AG09319 (cell line): Measurements from ENCODE around the gene SORL1.

Experiments
- DNase-seq: peaks from one replicate; pipeline ENCODE4 v3.0.0-alpha.2; 2010; ENCODE audit warnings: low read depth; ENCODE audit errors: extremely low read depth
- TF ChIP-seq, protein P1 (sequence below): IDR thresholded peaks from 2 replicates; pipeline ENCODE4 v1.5.1; 2011; ENCODE audit warnings: low read depth, mild to moderate bottlenecking, inconsistent platforms, low read length, moderate library complexity

SORL1 gene

DNA sequence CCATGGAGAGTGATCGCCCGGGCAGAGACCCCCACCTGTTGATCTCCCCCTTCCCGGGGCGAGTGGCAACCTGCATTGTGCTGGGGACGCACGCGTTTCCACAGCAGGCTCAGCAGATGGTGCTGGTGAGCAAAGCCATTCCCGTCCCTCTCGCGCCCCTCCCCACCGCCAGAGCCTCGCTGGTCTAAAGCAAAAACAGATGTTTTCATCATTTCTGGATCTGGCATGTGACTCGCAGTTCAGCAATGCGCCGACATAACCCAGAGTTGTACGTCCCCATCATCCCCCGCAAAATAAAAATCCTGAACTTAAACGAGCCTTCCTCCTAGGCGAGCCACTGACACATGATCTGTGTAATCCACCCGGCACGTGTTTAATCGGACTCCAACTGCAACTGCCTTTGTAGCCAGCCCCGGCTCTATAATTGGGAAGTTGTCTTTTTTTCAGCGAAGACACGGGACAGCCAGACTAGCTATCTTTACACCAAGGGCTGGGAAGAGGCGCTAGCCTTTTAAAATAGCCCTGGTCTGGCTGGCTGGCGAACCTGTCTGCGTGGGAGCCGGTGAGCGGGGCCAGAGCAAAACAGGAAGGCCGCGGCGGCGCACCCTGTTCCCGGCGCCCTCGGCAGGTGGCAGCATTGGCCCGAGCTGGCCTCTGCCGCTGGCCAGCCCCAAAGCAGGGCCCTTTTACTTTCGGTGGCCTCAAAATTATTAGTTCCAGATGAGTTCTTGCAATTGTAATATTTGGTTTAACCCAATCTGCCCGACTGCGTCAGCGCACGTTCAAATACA is 203.6 kb downstream of the SORL1 start:
- peak; percentile 95 for DNase-seq
- TF ChIP-seq, protein P1, sequence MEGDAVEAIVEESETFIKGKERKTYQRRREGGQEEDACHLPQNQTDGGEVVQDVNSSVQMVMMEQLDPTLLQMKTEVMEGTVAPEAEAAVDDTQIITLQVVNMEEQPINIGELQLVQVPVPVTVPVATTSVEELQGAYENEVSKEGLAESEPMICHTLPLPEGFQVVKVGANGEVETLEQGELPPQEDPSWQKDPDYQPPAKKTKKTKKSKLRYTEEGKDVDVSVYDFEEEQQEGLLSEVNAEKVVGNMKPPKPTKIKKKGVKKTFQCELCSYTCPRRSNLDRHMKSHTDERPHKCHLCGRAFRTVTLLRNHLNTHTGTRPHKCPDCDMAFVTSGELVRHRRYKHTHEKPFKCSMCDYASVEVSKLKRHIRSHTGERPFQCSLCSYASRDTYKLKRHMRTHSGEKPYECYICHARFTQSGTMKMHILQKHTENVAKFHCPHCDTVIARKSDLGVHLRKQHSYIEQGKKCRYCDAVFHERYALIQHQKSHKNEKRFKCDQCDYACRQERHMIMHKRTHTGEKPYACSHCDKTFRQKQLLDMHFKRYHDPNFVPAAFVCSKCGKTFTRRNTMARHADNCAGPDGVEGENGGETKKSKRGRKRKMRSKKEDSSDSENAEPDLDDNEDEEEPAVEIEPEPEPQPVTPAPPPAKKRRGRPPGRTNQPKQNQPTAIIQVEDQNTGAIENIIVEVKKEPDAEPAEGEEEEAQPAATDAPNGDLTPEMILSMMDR, result peak; percentile 94

GRCh38 chr11:121656328-121657090 is 204.4 kb downstream of the SORL1 start:
- DNase-seq, result no peak
- TF ChIP-seq, protein P1, result no peak

DNA sequence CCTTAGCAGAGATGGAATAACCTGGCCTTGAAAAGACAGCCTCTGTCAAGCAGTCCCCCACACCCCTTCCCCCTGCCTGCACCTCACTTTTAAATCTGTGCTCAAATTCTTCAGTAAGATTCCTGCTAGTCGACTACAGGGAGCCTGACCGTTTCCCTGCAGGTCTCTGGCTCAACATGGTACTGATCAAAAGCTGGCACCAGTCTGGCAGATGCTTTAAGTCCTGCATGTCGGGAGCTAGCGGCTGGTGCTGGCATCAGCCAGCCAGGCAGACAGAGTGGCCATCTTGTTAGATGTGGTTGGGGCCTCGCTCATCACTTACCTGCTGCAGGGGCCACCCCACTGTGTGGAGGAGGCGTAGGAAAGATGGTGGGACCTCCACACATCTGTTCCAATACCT is 205.0 kb downstream of the SORL1 start:
- DNase-seq, result no peak
- TF ChIP-seq, protein P1, result no peak

- TF ChIP-seq, protein P1, result no peak
Measured at GRCh38 chr11:121659811-121660210, 207.7 kb downstream of the SORL1 start.

DNA sequence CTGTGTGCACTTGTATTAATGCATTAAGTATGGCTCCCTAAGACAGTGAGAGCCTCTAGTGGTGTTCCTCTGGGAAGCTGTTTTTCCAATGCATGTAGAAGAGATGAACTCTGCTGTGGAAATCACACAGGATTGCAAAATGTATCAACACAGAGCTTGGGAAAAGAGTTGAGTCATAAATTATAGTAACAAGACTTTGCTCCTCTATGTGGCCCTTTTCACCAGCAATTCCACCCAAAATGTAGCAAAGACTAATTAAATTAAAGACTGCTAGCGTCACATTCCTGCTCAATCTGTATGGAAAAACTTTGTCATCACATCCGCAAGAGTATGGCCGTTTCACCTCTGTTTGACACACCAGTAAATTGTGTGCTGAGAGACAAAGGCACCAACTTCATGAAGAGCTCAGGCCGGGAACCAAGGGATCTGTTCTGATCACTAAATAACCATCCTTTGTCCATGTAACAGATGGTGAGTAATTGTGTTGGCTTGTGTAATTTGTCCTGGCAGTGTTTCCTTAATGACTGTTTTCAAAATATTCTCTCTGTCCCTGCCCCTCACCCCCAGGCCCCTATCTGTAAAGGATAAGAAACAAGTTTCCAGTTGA is 209.9 kb downstream of the SORL1 start:
- DNase-seq, result peak; percentile 74

More at GRCh38 chr11:121659811-121660210, 207.7 kb downstream of the SORL1 start:
- DNase-seq, result no peak

GRCh38 chr11:121664144-121664543 is 212.0 kb downstream of the SORL1 start:
- TF ChIP-seq, protein P1, result no peak
- no peak for DNase-seq

More for the DNA sequence above, 209.9 kb downstream of the SORL1 start:
- TF ChIP-seq, protein P1, result peak; percentile 25
